ENCODE data around the gene ARPC1A. TPM values are rescaled to one million over a fixed set of nuclear protein-coding genes. Genes with fewer than 3 reads are reported as not detected.
A peak's percentile ranks its signal among the peaks of the same experiment; 100 is the strongest.

Gene ARPC1A
- total RNA-seq, 1 experiment from 2014 or later = 183 TPM

- H3F3A ChIP-seq (ENCODE audit: low read length, unreplicated experiment) = no peaks in the 10 kb centered on the region
- H3K9me3 ChIP-seq (ENCODE audit: low read length) = no peaks in the 10 kb centered on the region
- peaks cover 41% of the 10 kb centered on the region for H3K36me3 ChIP-seq (ENCODE audit: low read depth, low read length)
- H3K4me2 ChIP-seq (ENCODE audit: low read length) = peak within 1 kb of the TSS; percentile 91
- peak within 1 kb of the TSS; percentile 86 for H2AFZ ChIP-seq (ENCODE audit: low read length)
- H3K9ac ChIP-seq (ENCODE audit: low read length) = peak within 1 kb of the TSS; percentile 98
- H3K27ac ChIP-seq (ENCODE audit: low read length) = peak within 1 kb of the TSS; percentile 96
- ChIA-PET CTCF (interaction anchor here (0.6 kb wide), 1 partner anchor 246 kb away, joined by 3 read pairs; no protein-coding TSS in a partner anchor), POLR2A (ENCODE audit: unreplicated experiment) (interaction anchor here (0.6 kb wide), 5 partner anchors 31 to 618 kb away, joined by 3 to 7 read pairs (median 3); no protein-coding TSS in a partner anchor)
- peak; percentile 87 for DNase-seq
- no peaks in the 10 kb centered on the region for H3K9me2 ChIP-seq (replicated peaks; ENCODE audit: low read length)
- ATAC-seq = peak; percentile 82
- TF ChIP-seq CTCF (conservative IDR thresholded peaks at IDR 0.05; ENCODE audit: low read depth, low read length) (no peak), EZH2 (IDR thresholded peaks at IDR 0.05; ENCODE audit: low read length, unreplicated experiment) (no peak), EZH2phosphoT487 (IDR thresholded peaks at IDR 0.05; ENCODE audit: borderline replicate concordance, low read length) (no peak)
- peaks cover 25% of the 10 kb centered on the region for H4K20me1 ChIP-seq (ENCODE audit: low read length)
- BruUV-seq (replicated peaks) = no TSS peak
- H3K27me3 ChIP-seq (ENCODE audit: low read length) = no peaks in the 10 kb centered on the region
- peak within 1 kb of the TSS; percentile 90 for H3K4me3 ChIP-seq (ENCODE audit: low read length)
- H3K4me1 ChIP-seq (ENCODE audit: insufficient read depth, low read length) = peaks cover 22% of the 10 kb centered on the region
- intact Hi-C loops (cut with micrococcal nuclease) = loop anchor here (2.0 to 5.0 kb wide), 2 partner anchors 30 to 674 kb away; partner anchors contain the start of genes CPSF4, PTCD1 and ZNF3
- H3K79me2 ChIP-seq (ENCODE audit: low read length) = peaks cover 73% of the 10 kb centered on the region
Measured at GRCh38 chr7:99408379-99409191, 82.9 kb downstream of the ARPC1A start, which contains the start of the genes BUD31 and PDAP1. Gene BUD31 (plus strand): TSS chr7:99408969. CDS start chr7:99411093, 2,124 bp downstream. Gene PDAP1 (minus strand): TSS chr7:99408597. CDS start chr7:99408548, 49 bp downstream.

GRCh38 chr7:99409192-99409572, 83.5 kb downstream of the ARPC1A start:
- CTCF ChIA-PET = no interaction called here
- peaks cover 38% of the 10 kb centered on the region for H3K36me3 ChIP-seq (ENCODE audit: low read depth, low read length)
- TF ChIP-seq EZH2phosphoT487 (IDR thresholded peaks at IDR 0.05; ENCODE audit: borderline replicate concordance, low read length) = no peak

GRCh38 chr7:99409806-99410205, 84.1 kb downstream of the ARPC1A start:
- Histone ChIP-seq H3K36me3 (ENCODE audit: low read depth, low read length) (peaks cover 38% of the 10 kb centered on the region), H4K20me1 (ENCODE audit: low read length) (peaks cover 13% of the 10 kb centered on the region), H3K9ac (ENCODE audit: low read length) (peak overlapping the region; percentile 98), H3K9me2 (replicated peaks; ENCODE audit: low read length) (no peaks in the 10 kb centered on the region), H3F3A (ENCODE audit: low read length, unreplicated experiment) (no peaks in the 10 kb centered on the region), H3K79me2 (ENCODE audit: low read length) (peaks cover 62% of the 10 kb centered on the region), H3K4me1 (ENCODE audit: insufficient read depth, low read length) (peaks cover 22% of the 10 kb centered on the region), H2AFZ (ENCODE audit: low read length) (no peak overlapping the region), H3K9me3 (ENCODE audit: low read length) (no peaks in the 10 kb centered on the region), H3K27me3 (ENCODE audit: low read length) (no peaks in the 10 kb centered on the region), H3K4me3 (ENCODE audit: low read length) (peak overlapping the region; percentile 90), H3K4me2 (ENCODE audit: low read length) (peak overlapping the region; percentile 91), H3K27ac (ENCODE audit: low read length) (no peak overlapping the region)
- no peak for ATAC-seq
- intact Hi-C loops (cut with micrococcal nuclease) = loop anchor here (2.0 to 5.0 kb wide), 2 partner anchors 29 to 672 kb away; partner anchors contain the start of genes CPSF4, PTCD1 and ZNF3
- DNase-seq = no peak
- CTCF ChIA-PET = no interaction called here
- POLR2A ChIA-PET (ENCODE audit: unreplicated experiment) = no interaction called here
- BruUV-seq (replicated peaks) = no TSS peak
- TF ChIP-seq EZH2 (IDR thresholded peaks at IDR 0.05; ENCODE audit: low read length, unreplicated experiment) = no peak
- no peak for TF ChIP-seq CTCF (conservative IDR thresholded peaks at IDR 0.05; ENCODE audit: low read depth, low read length)
- no peak for TF ChIP-seq EZH2phosphoT487 (IDR thresholded peaks at IDR 0.05; ENCODE audit: borderline replicate concordance, low read length)

More at GRCh38 chr7:99409192-99409572, 83.5 kb downstream of the ARPC1A start:
- intact Hi-C loops (cut with micrococcal nuclease) = loop anchor here (2.0 to 5.0 kb wide), 2 partner anchors 30 to 673 kb away; partner anchors contain the start of genes CPSF4, PTCD1 and ZNF3
- BruUV-seq (replicated peaks) = TSS peak; percentile 65
- no peaks in the 10 kb centered on the region for H3F3A ChIP-seq (ENCODE audit: low read length, unreplicated experiment)
- H3K9ac ChIP-seq (ENCODE audit: low read length) = peak overlapping the region; percentile 98
- peak overlapping the region; percentile 91 for H3K4me2 ChIP-seq (ENCODE audit: low read length)
- H4K20me1 ChIP-seq (ENCODE audit: low read length) = peaks cover 19% of the 10 kb centered on the region
- H3K27ac ChIP-seq (ENCODE audit: low read length) = peak overlapping the region; percentile 96
- no peaks in the 10 kb centered on the region for H3K9me3 ChIP-seq (ENCODE audit: low read length)
- ATAC-seq (no peak), DNase-seq (no peak)
- H3K4me3 ChIP-seq (ENCODE audit: low read length) = peak overlapping the region; percentile 90
- no peaks in the 10 kb centered on the region for H3K27me3 ChIP-seq (ENCODE audit: low read length)
- H3K79me2 ChIP-seq (ENCODE audit: low read length) = peaks cover 68% of the 10 kb centered on the region
- peaks cover 22% of the 10 kb centered on the region for H3K4me1 ChIP-seq (ENCODE audit: insufficient read depth, low read length)
- POLR2A ChIA-PET (ENCODE audit: unreplicated experiment) = interaction anchor here (0.6 kb wide), 3 partner anchors 52 to 618 kb away, joined by 3 to 7 read pairs (median 3); no protein-coding TSS in a partner anchor
- no peaks in the 10 kb centered on the region for H3K9me2 ChIP-seq (replicated peaks; ENCODE audit: low read length)
- H2AFZ ChIP-seq (ENCODE audit: low read length) = peak overlapping the region; percentile 86
